Measurements from ENCODE around the gene SLC10A7.
A peak's percentile ranks its signal among the peaks of the same experiment; 100 is the strongest.

Gene SLC10A7

GRCh38 chr4:146310319-146311021, 211.3 kb downstream of the SLC10A7 start:
- DNase-seq (ENCODE audit: low spot score), result no peak

DNA sequence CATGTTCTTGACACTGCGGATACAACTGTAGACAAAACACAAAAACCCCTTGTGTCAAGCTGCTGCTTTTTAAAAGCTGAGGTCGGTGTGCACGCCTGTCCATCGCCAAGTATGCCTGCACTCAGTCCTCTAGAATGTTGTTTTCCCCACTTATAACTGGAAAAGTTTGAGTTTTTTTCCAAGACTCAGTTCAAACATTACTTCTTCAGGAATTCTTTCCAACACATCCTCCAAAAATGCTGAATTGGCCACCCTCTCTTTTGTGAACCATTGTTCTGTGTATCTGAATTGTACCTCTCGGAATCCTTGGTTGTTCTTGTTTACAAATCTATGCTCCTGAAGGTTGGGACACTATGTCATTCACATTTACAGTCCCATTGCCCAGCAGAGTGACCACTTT, 212.8 kb downstream of the SLC10A7 start:
- DNase-seq (ENCODE audit: low spot score), result no peak

GRCh38 chr4:146302822-146303221, 218.9 kb downstream of the SLC10A7 start:
- no peak for DNase-seq (ENCODE audit: low spot score)

- DNase-seq (ENCODE audit: low spot score), result no peak
These were observed 222.1 kb downstream of the SLC10A7 start for GRCh38 chr4:146299607-146300006.

- no peak for DNase-seq (ENCODE audit: low spot score)
These were observed 227.0 kb downstream of the SLC10A7 start for GRCh38 chr4:146294776-146295175.

- no peak for DNase-seq (ENCODE audit: low spot score)
These were observed 229.2 kb downstream of the SLC10A7 start for GRCh38 chr4:146292508-146292907.

GRCh38 chr4:146291313-146291712, 230.4 kb downstream of the SLC10A7 start:
- DNase-seq (ENCODE audit: low spot score), result no peak

GRCh38 chr4:146288193-146288592, 233.5 kb downstream of the SLC10A7 start:
- DNase-seq (ENCODE audit: low spot score), result no peak

DNA sequence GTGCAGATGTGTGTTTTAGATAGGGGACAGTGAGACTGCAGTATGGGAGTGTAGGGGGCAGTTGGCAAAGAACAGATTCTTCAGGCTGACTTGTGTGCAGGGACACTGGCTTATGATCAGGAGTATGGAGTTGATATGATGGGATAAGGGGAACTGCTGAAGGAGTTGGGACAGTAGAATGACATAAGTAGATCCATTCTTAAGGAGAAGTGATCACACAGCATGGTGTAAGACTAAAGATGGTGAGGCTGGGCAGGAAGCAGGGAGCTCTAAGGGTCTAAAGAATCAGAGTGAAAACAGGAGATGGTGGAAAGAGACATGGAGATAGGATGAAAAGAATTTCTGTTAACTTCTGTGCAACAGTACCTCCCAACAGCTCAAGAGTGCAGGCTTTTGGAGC, 236.7 kb downstream of the SLC10A7 start:
- no peak for DNase-seq (ENCODE audit: low spot score)

DNA sequence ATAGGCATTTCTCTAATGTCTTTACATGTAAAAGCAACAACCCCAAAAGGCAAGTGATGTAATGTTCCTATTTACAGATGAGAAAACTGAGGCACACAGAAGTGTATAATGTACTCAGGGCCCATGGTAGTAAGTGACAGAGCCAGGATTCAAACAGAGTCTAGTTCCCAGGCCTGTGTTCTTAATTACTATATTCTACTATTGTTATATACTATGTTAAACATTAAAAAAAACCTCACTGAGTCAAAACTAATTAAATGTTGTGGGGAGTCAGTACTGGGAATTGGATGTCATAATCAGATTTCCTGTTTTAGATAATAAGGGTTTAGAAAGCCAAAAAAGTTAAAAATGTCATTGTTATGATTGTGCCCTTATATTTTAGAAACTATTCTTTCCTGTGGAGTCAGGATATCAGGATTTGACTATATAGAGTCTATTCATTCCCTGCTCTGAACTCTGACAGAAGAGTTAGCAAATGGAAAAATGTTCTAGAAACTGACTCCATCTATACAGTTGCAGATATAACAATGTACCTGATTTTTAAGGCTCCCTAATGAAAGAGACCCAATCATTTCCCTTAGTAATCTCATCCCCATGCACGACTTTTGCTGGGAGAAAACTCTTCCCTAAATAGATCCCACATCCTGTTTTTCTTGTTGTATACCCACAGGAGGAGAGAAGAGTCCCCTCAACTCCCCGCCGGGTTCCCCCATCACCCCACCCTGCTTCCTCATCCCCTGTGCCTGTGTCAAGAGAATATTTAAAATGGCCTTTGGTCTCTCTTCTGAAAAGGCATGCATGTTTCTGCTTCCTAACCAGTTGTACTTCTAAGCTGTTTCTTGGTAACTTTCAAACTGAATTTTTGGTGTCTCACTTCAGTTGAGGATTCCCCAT, 237.7 kb downstream of the SLC10A7 start:
- DNase-seq (ENCODE audit: low spot score), result no peak

GRCh38 chr4:146282657-146283056, 239.1 kb downstream of the SLC10A7 start:
- no peak for DNase-seq (ENCODE audit: low spot score)

DNA sequence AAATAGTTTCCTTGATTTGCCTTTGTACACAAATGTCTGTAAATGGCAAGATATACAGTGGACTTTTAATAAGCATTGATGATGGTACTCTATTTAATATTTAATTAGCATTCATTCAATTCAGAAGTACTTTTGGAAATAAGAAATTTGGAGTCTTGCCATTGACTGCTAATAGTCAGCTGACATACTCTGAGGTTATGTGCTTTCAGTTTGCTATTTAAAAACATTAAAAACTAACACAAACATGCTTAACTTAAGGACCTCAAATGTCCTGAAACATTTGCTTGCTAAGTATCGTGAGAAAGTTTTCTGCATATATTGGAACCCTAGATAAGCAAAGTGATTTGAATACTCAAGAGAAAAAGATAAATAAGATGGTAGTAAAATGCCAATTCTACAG, 242.8 kb downstream of the SLC10A7 start:
- DNase-seq (ENCODE audit: low spot score), result no peak

GRCh38 chr4:146275370-146275769, 246.4 kb downstream of the SLC10A7 start:
- DNase-seq (ENCODE audit: low spot score), result no peak

DNA sequence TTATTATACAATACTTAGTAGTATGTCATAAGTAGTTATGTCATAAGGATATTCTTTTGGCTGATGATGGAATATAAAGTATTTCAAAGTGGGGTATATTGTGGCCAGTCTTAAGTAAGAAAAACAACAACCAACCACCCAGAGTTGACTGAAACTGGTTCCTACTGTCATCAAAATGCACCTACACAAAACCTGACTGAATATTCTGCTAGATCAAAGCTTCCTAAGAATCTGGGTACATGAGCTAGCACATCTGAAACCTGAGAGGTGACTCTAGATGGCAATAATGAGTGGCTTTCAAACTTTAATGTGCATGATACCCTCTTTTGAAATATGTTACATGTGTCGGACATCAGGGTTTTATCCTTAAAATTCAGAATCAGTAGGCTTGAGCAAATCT, 247.0 kb downstream of the SLC10A7 start:
- DNase-seq (ENCODE audit: low spot score), result no peak

- DNase-seq (ENCODE audit: low spot score), result no peak
These were observed 248.4 kb downstream of the SLC10A7 start for GRCh38 chr4:146273204-146273901.

DNA sequence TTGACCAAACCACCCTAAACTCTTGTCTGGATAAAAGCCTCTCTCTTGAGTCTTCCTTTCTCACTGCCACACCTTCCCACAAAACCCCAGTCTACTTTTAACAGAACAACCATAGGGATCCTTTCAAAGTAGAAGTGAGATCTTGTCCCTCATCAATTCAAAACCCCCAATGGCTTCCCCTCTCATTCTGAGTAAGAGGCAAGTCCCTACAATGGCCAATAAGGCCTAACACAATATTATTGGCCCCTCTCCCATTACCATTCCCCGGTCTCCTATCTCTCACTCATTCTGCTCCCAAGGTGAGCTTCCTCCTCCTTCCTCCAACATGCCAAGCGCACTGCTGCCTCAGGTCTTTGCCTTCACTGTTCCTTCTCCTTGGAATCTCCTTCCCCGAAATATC, 250.3 kb downstream of the SLC10A7 start:
- no peak for DNase-seq (ENCODE audit: low spot score)

DNA sequence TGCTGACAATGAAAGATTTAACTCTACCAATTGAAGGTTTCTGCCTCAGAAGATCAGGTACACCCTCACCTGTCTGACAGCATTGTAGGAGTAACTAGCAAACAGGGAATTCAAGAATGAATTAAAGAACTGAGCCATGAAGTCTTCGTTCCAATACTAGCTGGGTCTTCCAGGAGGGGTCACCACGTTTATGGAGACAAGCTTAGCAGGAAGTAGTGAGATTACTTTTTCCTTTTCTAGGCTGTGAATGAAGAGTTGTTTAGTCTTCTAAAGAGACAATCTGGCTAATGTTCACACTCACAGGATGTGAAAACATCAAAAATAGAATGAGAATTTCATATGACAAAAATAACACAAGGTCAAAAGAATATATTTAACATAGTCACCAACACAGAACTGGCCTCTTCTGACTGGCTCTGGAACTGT, 252.5 kb downstream of the SLC10A7 start:
- DNase-seq (ENCODE audit: low spot score), result no peak

- DNase-seq (ENCODE audit: low spot score), result no peak
These were observed 253.9 kb downstream of the SLC10A7 start for GRCh38 chr4:146267826-146268225.

DNA sequence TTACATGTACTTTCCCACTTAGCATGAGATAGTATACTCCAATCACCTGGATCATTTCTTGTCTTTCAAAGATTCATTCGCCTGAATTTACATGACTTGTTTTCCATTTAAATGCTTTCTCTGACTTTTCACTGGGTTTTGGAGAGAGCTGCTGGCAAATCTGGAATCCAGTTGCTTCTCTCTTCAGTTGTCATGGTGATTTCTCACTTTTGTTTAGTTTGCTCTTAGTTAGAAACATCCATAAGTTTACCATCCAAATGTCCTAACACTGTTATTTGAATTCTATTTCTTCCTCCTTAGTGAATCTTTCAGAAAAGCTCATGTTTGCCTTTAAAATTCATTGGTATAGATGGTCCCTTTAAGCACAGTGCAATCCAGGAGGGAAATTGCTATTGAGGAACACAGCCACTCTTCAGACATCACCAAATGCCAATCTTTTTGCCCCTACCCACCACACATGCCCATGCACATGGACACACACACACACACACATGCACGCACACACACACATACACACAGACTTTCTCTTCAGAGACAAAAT, 255.7 kb downstream of the SLC10A7 start:
- peak; percentile 18 for DNase-seq (ENCODE audit: low spot score)

- DNase-seq (ENCODE audit: low spot score), result no peak
These were observed 257.9 kb downstream of the SLC10A7 start for GRCh38 chr4:146263793-146264192.

DNA sequence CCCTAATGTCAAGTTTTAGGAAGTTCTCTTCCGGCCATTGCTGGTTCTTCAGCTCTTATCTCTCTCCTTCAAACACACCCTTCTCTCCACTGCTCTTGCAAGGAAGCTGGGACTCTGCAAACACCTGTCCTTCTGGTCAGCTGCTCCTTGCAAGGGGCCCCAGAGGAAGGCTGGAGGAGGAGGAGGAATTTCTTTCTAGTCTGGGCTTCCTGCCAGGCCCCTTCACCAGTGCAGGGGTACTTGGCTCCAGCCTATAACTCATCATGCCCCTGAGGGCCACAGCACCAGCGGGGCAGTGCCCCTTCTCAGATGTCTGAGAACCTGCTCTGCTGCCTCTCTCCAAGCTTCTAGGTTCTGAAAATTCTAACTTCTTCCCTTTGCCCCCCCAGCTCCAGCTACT, 260.7 kb downstream of the SLC10A7 start:
- DNase-seq (ENCODE audit: low spot score), result no peak

DNA sequence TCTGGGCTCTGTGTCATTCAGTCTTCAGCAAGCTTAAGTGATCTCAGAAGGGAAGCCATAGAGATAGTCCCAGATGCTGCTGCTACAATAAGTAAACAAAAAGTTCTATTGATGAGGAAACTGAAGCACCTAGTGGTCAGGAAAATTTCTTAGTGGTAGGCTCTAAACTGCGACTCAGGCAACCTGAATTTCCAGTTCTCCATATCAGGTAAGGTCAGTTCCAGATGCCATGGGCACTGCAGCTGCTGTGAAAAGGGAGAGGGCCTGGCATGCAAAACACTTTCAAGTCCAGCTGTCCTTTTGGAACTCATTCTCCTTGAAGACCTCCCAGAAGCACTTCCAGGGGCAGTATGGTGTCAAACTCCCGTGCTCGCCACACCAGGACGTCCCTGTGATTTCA, 261.2 kb downstream of the SLC10A7 start:
- no peak for DNase-seq (ENCODE audit: low spot score)

Measured in globus pallidus (tissue), 1 donor.